HEK293 (cell line): ENCODE results near the gene TANC1.

Experiments used
- BCL11A ChIP-seq: fragments of 450-650 bp; formaldehyde crosslinking; IDR thresholded peaks from 2 replicates; pipeline ENCODE4 v1.5.1; 2016; ENCODE audit warnings: low read depth, missing biosample characterization, missing genetic modification characterization
- MEIS1 ChIP-seq: sonication (generic); formaldehyde crosslinking; IDR thresholded peaks from 2 replicates; pipeline ENCODE4 v1.8.1; 2022; ENCODE audit warnings: missing genetic modification reagents, mild to moderate bottlenecking, borderline replicate concordance
- ZNF223 ChIP-seq: fragments of 450-650 bp; formaldehyde crosslinking; IDR thresholded peaks from 2 replicates; pipeline ENCODE4 v1.5.1; 2016; ENCODE audit warnings: missing biosample characterization, missing genetic modification characterization
- ZNF292 ChIP-seq: fragments of 450-650 bp; formaldehyde crosslinking; IDR thresholded peaks from 2 replicates; pipeline ENCODE4 v1.5.1; 2016; ENCODE audit warnings: low read depth, missing biosample characterization, missing genetic modification characterization, borderline replicate concordance
- ZNF530 ChIP-seq: fragments of 450-650 bp; formaldehyde crosslinking; IDR thresholded peaks from 2 replicates; pipeline ENCODE4 v1.5.1; 2016; ENCODE audit warnings: low read depth, missing biosample characterization, missing genetic modification characterization
- TF ChIP-seq, protein P1 (sequence below): fragments of 450-650 bp; formaldehyde crosslinking; IDR thresholded peaks from 2 replicates; pipeline ENCODE4 v1.5.1; 2016; ENCODE audit warnings: missing biosample characterization, missing genetic modification characterization
- TF ChIP-seq, protein P2 (sequence below): fragments of 450-650 bp; formaldehyde crosslinking; IDR thresholded peaks from 2 replicates; pipeline ENCODE4 v1.5.1; 2016; ENCODE audit warnings: missing biosample characterization, missing genetic modification characterization

DNA sequence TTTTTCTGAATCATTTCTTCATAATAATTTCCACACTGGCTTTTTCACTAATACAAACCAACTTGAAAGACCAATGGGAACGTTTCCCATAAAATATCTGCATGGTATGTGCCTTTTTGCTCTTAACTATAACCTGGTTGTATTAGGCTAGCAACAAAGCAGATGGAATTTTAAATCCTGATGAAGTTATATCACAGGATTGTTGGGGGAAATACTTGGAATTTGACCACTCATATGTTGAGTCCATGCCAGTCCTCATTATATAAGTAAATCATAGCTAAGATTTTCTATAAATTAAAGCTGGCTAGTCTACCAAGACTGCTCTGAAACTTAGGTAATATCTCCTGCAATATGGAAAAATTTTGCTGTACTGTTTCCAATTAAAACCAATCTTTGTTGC, 99.5 kb downstream of the TANC1 start:
- TF ChIP-seq ZNF292 (tag by site-specific recombination), result no peak
- TF ChIP-seq ZNF530 (tag by site-specific recombination), result no peak
- TF ChIP-seq, protein P1, sequence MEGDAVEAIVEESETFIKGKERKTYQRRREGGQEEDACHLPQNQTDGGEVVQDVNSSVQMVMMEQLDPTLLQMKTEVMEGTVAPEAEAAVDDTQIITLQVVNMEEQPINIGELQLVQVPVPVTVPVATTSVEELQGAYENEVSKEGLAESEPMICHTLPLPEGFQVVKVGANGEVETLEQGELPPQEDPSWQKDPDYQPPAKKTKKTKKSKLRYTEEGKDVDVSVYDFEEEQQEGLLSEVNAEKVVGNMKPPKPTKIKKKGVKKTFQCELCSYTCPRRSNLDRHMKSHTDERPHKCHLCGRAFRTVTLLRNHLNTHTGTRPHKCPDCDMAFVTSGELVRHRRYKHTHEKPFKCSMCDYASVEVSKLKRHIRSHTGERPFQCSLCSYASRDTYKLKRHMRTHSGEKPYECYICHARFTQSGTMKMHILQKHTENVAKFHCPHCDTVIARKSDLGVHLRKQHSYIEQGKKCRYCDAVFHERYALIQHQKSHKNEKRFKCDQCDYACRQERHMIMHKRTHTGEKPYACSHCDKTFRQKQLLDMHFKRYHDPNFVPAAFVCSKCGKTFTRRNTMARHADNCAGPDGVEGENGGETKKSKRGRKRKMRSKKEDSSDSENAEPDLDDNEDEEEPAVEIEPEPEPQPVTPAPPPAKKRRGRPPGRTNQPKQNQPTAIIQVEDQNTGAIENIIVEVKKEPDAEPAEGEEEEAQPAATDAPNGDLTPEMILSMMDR, result no peak
- no peak for TF ChIP-seq ZNF223 (tag by site-specific recombination)
- TF ChIP-seq, protein P2, sequence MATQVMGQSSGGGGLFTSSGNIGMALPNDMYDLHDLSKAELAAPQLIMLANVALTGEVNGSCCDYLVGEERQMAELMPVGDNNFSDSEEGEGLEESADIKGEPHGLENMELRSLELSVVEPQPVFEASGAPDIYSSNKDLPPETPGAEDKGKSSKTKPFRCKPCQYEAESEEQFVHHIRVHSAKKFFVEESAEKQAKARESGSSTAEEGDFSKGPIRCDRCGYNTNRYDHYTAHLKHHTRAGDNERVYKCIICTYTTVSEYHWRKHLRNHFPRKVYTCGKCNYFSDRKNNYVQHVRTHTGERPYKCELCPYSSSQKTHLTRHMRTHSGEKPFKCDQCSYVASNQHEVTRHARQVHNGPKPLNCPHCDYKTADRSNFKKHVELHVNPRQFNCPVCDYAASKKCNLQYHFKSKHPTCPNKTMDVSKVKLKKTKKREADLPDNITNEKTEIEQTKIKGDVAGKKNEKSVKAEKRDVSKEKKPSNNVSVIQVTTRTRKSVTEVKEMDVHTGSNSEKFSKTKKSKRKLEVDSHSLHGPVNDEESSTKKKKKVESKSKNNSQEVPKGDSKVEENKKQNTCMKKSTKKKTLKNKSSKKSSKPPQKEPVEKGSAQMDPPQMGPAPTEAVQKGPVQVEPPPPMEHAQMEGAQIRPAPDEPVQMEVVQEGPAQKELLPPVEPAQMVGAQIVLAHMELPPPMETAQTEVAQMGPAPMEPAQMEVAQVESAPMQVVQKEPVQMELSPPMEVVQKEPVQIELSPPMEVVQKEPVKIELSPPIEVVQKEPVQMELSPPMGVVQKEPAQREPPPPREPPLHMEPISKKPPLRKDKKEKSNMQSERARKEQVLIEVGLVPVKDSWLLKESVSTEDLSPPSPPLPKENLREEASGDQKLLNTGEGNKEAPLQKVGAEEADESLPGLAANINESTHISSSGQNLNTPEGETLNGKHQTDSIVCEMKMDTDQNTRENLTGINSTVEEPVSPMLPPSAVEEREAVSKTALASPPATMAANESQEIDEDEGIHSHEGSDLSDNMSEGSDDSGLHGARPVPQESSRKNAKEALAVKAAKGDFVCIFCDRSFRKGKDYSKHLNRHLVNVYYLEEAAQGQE, result no peak
- TF ChIP-seq MEIS1 (CRISPR knock-in tag), result no peak
- no peak for TF ChIP-seq BCL11A (tag by site-specific recombination)
